ENCODE data around the gene NALCN.

- TF ChIP-seq CTCF (IDR thresholded peaks at IDR 0.05) = no peak
- no peak for TF ChIP-seq POLR2AphosphoS5 (IDR thresholded peaks at IDR 0.05)
These were observed 70.1 kb downstream of the NALCN start for GRCh38 chr13:101346161-101346560.

All from prostate gland (tissue), 2 donors.